K562 (cell line): ENCODE results near the gene SAMD4A.

Experiments
- CTCF ChIP-seq, 3 experiments: IDR thresholded peaks in 2 of 3; conservative IDR thresholded peaks in 1 of 3; 2 replicates each; pipeline ENCODE4 v1.5.1; 2011 to 2012; ENCODE audit warnings: low read length in 3 of 3, mild to moderate bottlenecking in 3 of 3, control low read depth in 2 of 3, improper control_type of control experiment in 1 of 3, inconsistent platforms in 1 of 3, low read depth in 1 of 3, mixed read lengths in 1 of 3, moderate library complexity in 1 of 3; ENCODE audit not compliant: insufficient read depth in 2 of 3
- ELK1 ChIP-seq: sonication (generic); formaldehyde crosslinking; IDR thresholded peaks from 2 replicates; pipeline ENCODE4 v1.8.1; 2022; ENCODE audit warnings: missing genetic modification reagents
- ERF ChIP-seq: fragments of 450-650 bp; formaldehyde crosslinking; IDR thresholded peaks from 2 replicates; pipeline ENCODE4 v1.4.0; 2020; ENCODE audit warnings: mild to moderate bottlenecking, mixed read lengths
- FOXK1 ChIP-seq: sonication (generic); formaldehyde crosslinking; IDR thresholded peaks from 2 replicates; pipeline ENCODE4 v1.8.0; 2022; ENCODE audit warnings: missing genetic modification reagents, mild to moderate bottlenecking, borderline replicate concordance
- NEUROD1 ChIP-seq: fragments of 150-350 bp; IDR thresholded peaks from 2 replicates; pipeline ENCODE4 v1.6.1; 2014; ENCODE audit warnings: borderline replicate concordance, low read length, low read depth; ENCODE audit not compliant: partially characterized antibody
- PCBP2 ChIP-seq: fragments of 200-400 bp; formaldehyde crosslinking; IDR thresholded peaks from 2 replicates; pipeline ENCODE4 v1.6.1; 2018; ENCODE audit warnings: low read length, low read depth, mild to moderate bottlenecking, moderate library complexity; ENCODE audit not compliant: poor library complexity, severe bottlenecking
- TFAP4 ChIP-seq: sonication (generic); formaldehyde crosslinking; IDR thresholded peaks from 2 replicates; pipeline ENCODE4 v1.8.0; 2022; ENCODE audit warnings: missing genetic modification reagents, mild to moderate bottlenecking, moderate library complexity, borderline replicate concordance
- ZNF431 ChIP-seq: sonication (generic); formaldehyde crosslinking; IDR thresholded peaks from 2 replicates; pipeline ENCODE4 v1.8.0; 2022; ENCODE audit warnings: mild to moderate bottlenecking, missing genetic modification reagents
- ZNF589 ChIP-seq: fragments of 200-800 bp; sonication (Bioruptor generic); IDR thresholded peaks from 2 replicates; pipeline ENCODE4 v1.6.1; 2016; ENCODE audit warnings: low read depth, missing genetic modification characterization, missing compliant biosample characterization

- TF ChIP-seq CTCF (IDR thresholded peaks at IDR 0.05 in 2 of 3, conservative IDR thresholded peaks at IDR 0.05 in 1 of 3; ENCODE audit: insufficient read depth in 2 of 3, low read depth in 1 of 3, low read length in 3 of 3) (no peak), ZNF431 (no peak), TFAP4 (CRISPR knock-in tag) (no peak), NEUROD1 (no peak), PCBP2 (no peak), FOXK1 (CRISPR knock-in tag) (no peak), ELK1 (CRISPR knock-in tag) (no peak), ZNF589 (CRISPR knock-in tag) (no peak), ERF (CRISPR knock-in tag) (no peak)
Measured at GRCh38 chr14:54713379-54713778, 146.5 kb downstream of the SAMD4A start.
